HG03045 (cell line): ENCODE results near the gene CA12.

Experiments used
- ATAC-seq: cut with Tn5 transposase; IDR thresholded peaks from one replicate; pipeline ENCODE4 v1.9.1; 2021; ENCODE audit warnings: mild to moderate bottlenecking, moderate library complexity; ENCODE audit not compliant: unreplicated experiment

Gene CA12

DNA sequence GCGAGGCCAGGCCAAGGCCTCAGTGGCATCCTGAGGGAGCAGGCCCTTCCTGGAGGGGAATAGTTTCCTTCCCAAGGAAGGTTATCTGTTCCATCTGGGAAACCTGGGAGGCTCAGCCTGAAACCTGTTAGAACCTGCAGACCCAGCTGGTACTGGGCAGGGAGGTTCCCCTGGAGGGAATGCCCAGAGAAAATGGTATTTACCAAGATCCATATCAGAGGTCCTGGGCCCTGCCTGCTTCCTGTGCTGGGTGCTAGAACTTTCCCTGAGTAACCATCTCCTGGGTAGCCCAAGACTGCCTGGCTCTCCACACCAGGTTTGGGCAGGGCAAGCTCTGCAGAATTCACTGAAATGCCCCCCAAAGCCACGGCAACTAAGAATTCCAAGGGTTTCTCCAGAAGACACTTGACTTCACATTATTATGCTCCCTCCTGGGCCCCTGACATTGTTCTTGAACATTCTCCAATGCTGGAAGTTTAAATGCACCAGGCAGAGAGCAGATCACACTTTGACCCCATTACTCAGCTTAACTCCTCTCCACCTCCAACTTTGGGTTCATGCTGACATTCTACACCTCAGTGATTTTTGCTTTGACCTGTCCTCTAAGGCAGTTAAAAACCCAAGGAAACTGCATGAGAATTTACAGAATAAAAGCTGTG, 2.0 kb downstream of the CA12 start:
- no peak for ATAC-seq

DNA sequence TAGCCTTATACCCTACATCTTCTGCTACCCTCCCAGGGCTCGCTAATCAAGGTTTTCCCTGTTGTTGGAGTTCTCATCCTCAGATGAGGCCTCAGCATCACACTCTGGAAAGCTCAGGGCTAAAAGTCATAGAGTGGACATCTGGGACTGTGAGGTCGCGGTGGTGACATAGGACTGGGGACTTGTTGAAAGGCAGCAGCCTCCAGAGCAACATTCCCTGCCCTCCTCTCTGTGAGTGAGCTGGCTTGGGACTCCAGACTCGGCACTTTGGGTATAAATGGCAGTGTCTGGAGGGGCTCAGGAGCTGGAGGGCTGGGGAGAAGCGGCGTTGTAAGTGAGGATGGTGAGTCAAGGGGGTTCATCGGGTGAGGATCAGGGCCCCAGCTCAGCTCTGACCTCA, 2.7 kb downstream of the CA12 start:
- no peak for ATAC-seq

DNA sequence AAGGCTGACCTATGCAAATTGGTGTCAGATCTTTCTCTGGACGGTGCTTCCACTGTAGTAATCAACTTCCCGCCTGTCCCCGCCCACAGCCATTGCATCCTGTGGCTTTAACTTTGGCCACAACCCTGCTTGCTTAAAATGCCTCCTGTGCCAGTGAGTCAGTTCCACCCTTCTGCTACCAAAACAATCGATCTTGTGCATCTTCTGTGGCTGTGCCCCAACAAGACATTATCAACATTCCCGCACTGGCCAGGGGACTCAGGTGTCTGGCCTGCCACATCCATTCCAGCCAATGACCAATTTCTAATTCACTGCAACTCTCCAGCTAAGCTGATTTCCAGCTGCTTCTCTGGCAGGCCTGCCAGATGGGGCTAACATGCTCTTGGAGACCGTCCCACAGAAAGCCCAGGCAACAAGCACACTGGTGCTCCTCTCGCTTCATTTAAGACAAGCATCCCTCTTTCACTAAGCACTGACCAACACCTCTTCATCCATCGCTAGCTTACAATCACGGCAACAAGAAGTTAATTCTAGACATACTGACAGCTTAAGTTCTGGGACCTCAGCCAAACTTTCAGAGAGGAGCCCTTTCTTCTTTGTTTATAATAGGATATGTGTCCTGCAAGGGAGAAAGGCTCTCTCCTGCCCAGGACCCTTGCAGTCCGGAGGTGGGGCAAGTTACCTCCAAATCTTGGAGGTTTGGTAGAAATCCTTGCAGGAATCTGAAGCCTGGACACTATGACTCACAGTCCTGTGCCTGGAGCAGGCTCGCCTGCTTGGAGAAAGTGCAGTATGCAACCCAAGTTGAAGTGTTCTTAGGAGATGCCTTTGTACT, 6.7 kb downstream of the CA12 start:
- no peak for ATAC-seq

DNA sequence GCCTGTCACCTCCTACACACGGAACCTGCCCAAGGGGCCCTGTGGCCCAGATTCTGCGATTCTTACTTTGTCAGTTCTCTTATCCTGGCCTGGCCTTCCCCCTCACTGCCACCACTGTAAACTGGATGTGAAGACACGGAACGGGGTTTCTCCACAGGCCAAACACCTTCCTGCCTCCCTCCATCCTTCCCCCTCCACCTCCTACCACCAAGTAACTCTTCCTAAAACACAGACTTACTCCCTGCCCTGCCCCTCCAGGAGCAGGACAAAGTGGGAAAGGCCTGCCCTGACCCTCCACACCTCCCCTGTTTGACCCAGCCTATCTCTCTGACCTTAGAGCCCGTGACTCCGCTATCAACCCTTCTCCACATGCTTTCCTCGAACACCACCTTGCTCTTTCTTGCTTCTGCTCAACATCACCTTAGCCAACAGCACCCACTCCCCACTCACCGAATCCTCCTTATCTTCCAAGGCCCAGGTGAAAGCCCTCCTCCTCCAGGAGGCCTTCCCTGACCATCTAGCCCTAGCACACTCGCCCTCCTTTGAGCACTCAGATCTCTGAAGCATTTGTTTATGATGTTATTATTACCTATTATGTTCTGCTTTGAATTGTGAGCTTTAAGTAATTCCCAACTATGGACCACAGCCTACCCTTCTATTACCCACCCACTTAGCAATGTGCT, 7.6 kb downstream of the CA12 start:
- ATAC-seq: no peak

- ATAC-seq: no peak
Measured at GRCh38 chr15:63373330-63373729, 8.3 kb downstream of the CA12 start.

GRCh38 chr15:63372753-63373152, 8.9 kb downstream of the CA12 start:
- no peak for ATAC-seq

DNA sequence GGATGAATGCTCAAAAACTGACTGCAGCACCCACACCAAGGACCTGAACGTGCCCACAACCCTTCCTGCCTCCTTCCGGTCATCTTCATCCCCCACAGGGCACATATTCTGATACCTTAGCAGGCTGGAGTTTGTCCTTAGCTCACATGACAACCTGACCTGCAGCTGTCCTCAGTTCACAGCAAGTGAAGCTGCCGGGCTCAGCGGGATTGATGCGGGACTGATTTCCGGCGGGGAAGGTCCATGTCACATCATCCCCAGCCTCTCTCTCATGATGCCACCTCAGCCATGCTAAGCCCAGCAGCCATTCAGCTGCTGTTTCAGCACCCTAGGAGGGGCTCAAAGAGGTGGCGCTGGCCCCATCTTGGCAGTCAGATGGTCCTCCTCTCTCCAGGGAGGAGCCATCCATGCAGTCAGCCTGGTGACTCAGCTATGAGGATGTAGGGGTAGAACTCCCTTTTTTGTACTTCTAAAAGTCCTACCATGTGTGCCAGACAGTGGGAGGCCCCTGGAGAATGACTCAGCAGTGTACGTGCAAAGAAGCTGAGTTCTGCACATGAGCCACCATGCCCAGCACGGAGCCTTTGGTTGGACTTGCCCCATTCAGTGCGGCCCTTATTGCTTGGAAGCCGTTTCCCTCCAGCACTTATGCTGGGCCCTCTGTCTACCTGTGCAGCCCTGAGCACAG, 9.5 kb downstream of the CA12 start:
- no peak for ATAC-seq

DNA sequence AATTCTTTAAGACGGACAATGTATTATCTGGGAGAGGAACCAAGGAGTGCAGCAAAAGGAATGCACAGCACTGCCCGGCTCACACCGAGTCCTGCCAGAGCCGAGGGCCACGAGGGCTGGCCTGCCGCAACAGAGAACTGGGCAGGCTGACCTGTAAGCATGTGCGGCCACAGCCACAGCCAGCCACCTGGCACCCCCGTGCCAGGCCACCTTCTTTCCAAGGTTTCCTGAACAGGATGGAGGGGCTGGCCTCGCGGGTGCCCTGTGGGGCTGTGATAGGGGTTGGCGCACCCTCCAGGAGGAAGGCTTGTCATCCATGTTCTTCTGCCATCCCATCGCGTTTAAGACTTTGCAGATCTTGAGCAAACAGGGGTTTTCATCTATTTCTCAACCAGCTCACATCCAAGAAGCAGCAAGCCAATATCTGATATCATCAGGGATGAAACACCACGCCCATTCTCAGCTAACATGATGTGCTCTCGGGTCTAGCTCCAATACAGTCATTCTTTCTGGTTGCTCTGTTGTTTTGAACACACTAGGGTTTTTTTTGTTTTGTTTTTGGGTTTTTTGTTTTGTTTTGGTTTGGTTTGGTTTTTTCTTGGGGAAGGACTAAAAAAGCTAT, 10.2 kb downstream of the CA12 start:
- no peak for ATAC-seq

DNA sequence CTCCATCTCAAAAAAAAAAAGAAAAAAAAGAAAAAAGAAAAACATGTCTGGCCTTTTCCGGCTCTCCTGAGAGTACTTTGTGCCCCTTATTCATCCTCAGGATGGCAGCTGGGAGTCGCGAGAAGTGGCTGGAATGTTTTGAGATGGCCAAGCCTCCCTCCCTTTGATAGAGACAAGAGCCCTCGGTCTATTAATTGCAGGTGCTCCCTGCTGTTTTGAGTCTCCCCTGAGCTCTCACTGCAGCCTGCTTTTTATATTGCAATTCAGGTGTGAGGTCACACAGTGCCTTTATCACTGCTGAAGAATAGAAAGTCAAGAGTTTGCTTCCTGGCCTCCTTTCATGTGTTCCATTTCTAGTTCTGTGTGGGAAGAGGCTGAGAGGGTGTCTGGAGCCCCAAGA, 10.9 kb downstream of the CA12 start:
- no peak for ATAC-seq

- ATAC-seq: no peak
Measured at GRCh38 chr15:63369781-63370180, 11.9 kb downstream of the CA12 start.

GRCh38 chr15:63369296-63369695, 12.3 kb downstream of the CA12 start:
- no peak for ATAC-seq

DNA sequence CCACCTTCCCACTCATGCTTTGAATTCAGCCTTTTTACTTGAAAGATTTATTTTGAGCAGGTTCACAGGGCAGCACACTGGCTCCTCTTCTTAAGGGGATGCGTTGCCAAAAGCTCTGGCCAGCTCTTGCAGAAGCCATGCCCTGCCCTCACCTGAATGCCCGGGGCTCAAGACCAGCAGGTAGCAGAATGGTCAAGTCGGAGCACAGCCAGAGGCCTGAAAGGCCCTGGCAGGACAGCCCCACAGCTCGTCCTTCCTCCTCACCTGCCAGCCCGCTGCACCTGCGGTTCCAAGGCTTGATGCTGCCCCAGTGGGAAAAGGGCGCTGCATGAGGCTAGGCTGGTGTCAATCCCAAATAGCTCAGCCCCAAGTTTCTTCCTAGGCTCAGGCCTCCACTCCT, 13.1 kb downstream of the CA12 start:
- no peak for ATAC-seq

DNA sequence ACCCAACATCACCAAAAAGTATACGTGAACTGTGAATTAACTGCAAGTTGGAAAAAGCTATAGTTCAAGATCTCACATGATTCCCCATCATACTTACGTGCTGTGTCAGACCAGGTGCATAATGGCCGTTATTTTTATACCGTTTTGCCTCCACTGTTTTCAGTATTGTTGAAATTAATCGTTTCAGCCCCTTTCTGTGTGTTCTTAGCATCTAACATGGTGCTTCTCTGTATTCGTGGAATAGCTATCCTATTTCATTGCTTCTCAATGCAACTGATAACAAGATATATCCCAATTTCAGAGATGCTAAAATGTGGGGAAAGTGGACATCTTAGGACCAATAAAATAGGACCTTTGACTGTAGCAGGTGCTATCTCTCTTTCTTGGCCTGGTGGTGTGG, 13.7 kb downstream of the CA12 start:
- no peak for ATAC-seq

- ATAC-seq: no peak
Measured at GRCh38 chr15:63367390-63367789, 14.3 kb downstream of the CA12 start.

DNA sequence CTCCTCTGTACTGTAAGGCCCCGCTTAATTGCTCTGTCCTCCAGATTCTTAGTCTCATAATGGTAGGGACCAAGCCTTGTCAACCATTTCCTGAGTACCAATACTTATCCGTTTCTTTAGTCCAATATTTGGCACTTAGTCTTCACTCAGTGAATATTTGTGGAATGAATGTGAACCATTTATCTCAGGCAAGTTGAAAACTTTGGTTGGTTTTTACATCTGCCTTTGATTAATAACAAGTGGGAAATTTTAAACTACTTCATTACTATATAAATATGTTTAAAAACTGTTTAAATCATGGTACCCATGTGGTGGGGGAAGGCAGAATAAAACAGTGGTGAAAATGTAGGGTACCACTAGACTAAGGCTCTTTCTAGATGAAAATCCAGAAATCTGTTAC, 15.2 kb downstream of the CA12 start:
- ATAC-seq: no peak

DNA sequence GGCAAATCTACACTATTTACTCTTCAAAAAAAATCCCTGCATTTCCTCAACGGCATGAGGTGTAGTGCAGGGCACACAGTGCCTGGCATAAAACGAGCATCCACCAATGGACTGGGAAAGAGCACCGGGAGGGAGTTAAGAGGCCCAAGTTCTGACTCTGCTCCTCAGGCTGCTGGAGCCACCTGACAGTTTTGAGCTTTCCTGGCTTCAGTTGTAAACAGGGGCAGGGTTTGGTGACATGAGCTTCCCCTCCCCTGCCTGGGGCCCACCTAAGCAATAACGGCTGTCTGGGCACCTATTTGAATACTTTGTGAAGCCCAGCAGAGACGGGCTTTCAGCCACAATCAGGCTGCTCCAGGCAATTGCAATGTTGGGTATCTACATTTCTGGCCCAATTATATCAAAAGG, 16.4 kb downstream of the CA12 start:
- ATAC-seq: no peak

DNA sequence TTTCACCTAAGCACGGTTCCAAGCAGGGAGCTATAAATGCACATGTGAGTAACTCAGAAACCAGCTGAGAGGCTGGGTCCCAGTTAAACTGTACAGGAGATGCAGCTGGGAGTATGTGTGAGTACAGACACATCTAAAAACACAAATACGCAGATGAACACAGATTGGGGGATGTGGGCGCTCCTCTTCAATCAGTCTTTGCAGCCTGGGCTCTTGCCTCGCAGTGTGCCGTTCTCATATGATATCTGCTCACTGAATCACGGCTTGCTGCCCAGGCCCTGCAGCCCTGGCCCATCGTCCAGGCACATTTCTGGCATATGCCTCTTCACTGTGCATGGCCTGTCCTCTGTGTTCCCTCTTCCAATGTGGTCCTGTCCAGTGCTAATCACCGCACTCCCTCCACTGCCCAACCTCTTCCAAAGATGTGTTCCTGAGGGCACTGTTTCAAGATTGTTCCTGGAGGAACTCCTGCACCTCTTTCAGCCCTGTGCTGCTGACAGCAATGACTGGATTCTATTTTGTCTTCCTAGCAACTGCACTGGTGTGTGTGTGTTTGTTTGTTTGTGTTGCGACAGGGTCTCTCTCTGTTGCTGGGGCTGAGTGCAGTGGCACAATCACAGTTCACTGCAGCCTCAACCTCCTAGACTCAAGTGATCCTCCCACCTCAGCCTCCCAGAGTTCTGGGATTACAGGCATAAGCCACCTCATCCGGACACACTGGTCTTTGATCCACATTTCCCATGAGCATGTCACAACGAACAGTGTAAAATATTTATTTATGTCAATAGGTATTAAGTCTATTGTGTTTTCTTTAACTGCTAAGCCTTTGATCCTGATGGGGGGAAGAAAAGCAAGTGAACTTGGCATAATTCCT, 17.0 kb downstream of the CA12 start:
- ATAC-seq: no peak

- ATAC-seq: no peak
Measured at GRCh38 chr15:63363292-63363691, 18.4 kb downstream of the CA12 start.

GRCh38 chr15:63362885-63363284, 18.8 kb downstream of the CA12 start:
- ATAC-seq: no peak

DNA sequence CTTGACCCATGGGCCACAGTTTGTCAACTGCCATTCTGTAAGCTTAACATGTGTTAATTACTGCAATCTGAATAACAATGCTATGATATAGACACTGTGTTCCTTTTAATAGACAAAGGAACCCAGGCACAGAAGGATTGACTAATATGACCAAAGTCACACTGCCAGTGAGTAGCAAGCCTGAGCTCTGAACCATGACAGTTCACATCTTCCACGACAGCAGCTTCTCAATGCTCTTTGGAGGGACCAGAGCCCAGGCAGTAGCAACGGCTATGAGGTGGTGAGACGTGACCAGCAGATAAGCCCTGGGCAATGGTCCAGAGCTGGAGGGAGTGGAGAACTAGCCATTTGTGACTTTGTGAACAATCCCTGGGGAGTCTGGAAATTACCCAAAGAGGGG, 19.4 kb downstream of the CA12 start:
- no peak for ATAC-seq
